Nephron (organoid): ENCODE results near the gene ZNF827.

Experiments used
- H3K27ac Mint-ChIP-seq, 3 experiments: 2 replicates each; pipeline ENCODE4 v1.8.0; 2020; ENCODE audit warnings: mixed read lengths in 3 of 3, mild to moderate bottlenecking in 2 of 3, moderate library complexity in 1 of 3
- H3K27me3 Mint-ChIP-seq: 2 replicates; pipeline ENCODE4 v1.8.0; 2021; ENCODE audit warnings: low read depth, mild to moderate bottlenecking, moderate library complexity, mixed read lengths
- H3K36me3 Mint-ChIP-seq: 2 replicates; pipeline ENCODE4 v1.8.0; 2020; ENCODE audit warnings: low read depth, mixed read lengths
- H3K4me1 Mint-ChIP-seq: 2 replicates; pipeline ENCODE4 v1.8.0; 2020; ENCODE audit warnings: mixed read lengths
- H3K4me3 Mint-ChIP-seq, 3 experiments: 2 replicates each; pipeline ENCODE4 v1.8.0; 2020; ENCODE audit warnings: mild to moderate bottlenecking in 3 of 3, mixed read lengths in 3 of 3, moderate library complexity in 2 of 3
- H3K9me3 Mint-ChIP-seq: 2 replicates; pipeline ENCODE4 v1.8.0; 2020; ENCODE audit warnings: mixed read lengths
- CTCF ChIP-seq, 3 experiments: fragments of 200-600 bp; sonication (generic); IDR thresholded peaks; one replicate each; pipeline ENCODE4 v1.5.0; 2021; ENCODE audit warnings: antibody characterized with exemption in 3 of 3; ENCODE audit not compliant: unreplicated experiment in 3 of 3

The ZNF827 gene

GRCh38 chr4:145740806-145741205 is 197.8 kb downstream of the ZNF827 start:
- peaks cover 5% of the 10 kb centered on the region for H3K9me3 Mint-ChIP-seq
- H3K4me1 Mint-ChIP-seq: peaks cover 55% of the 10 kb centered on the region
- no peaks in the 10 kb centered on the region for H3K27me3 Mint-ChIP-seq
- H3K27ac Mint-ChIP-seq: peak overlapping the region; percentile 78 to 81 (median 79)
- no peak overlapping the region for H3K4me3 Mint-ChIP-seq
- TF ChIP-seq CTCF (IDR thresholded peaks at IDR 0.05; ENCODE audit: unreplicated experiment in 3 of 3): no peak
- no peaks in the 10 kb centered on the region for H3K36me3 Mint-ChIP-seq

GRCh38 chr4:145739845-145740244 is 198.8 kb downstream of the ZNF827 start:
- Mint-ChIP-seq H3K27ac (peak overlapping the region; percentile 13 to 79 (median 44)), H3K9me3 (peaks cover 2% of the 10 kb centered on the region), H3K36me3 (no peaks in the 10 kb centered on the region), H3K4me1 (peaks cover 65% of the 10 kb centered on the region), H3K27me3 (no peaks in the 10 kb centered on the region), H3K4me3 (no peak overlapping the region)
- TF ChIP-seq CTCF (IDR thresholded peaks at IDR 0.05; ENCODE audit: unreplicated experiment in 3 of 3): no peak

GRCh38 chr4:145736241-145736831 is 202.3 kb downstream of the ZNF827 start:
- no peak for TF ChIP-seq CTCF (IDR thresholded peaks at IDR 0.05; ENCODE audit: unreplicated experiment in 3 of 3)
- Mint-ChIP-seq H3K36me3 (no peaks in the 10 kb centered on the region), H3K27me3 (no peaks in the 10 kb centered on the region), H3K27ac (peak overlapping the region in 2 of 3 experiments; percentile 31 to 99), H3K9me3 (peaks cover 2% of the 10 kb centered on the region), H3K4me1 (peaks cover 81% of the 10 kb centered on the region), H3K4me3 (peak overlapping the region in 1 of 3 experiments; percentile 29)

- Mint-ChIP-seq H3K27ac (peak overlapping the region; percentile 31 to 99 (median 99)), H3K27me3 (no peaks in the 10 kb centered on the region), H3K4me3 (no peak overlapping the region), H3K36me3 (no peaks in the 10 kb centered on the region), H3K4me1 (peaks cover 81% of the 10 kb centered on the region), H3K9me3 (peaks cover 2% of the 10 kb centered on the region)
- TF ChIP-seq CTCF (IDR thresholded peaks at IDR 0.05; ENCODE audit: unreplicated experiment in 3 of 3): no peak
Measured at GRCh38 chr4:145735827-145736226, 202.8 kb downstream of the ZNF827 start.

GRCh38 chr4:145735347-145735675 is 203.3 kb downstream of the ZNF827 start:
- no peaks in the 10 kb centered on the region for H3K27me3 Mint-ChIP-seq
- no peak for TF ChIP-seq CTCF (IDR thresholded peaks at IDR 0.05; ENCODE audit: unreplicated experiment in 3 of 3)
- H3K9me3 Mint-ChIP-seq: peaks cover 2% of the 10 kb centered on the region
- H3K27ac Mint-ChIP-seq: peak overlapping the region; percentile 99 to 100 (median 99)
- peak overlapping the region; percentile 9 to 40 (median 19) for H3K4me3 Mint-ChIP-seq
- no peaks in the 10 kb centered on the region for H3K36me3 Mint-ChIP-seq
- H3K4me1 Mint-ChIP-seq: peaks cover 81% of the 10 kb centered on the region
